Glutamatergic neuron (in vitro differentiated cells): ENCODE data around the gene RBM15. TPM values are rescaled to one million over a fixed set of nuclear protein-coding genes. Genes with fewer than 3 reads are reported as not detected.

Experiments used
- DNase-seq: peaks from one replicate; pipeline ENCODE4 v3.0.0; 2022
- H3K27ac Mint-ChIP-seq: one replicate; pipeline ENCODE4 v1.8.0; 2020; ENCODE audit warnings: mild to moderate bottlenecking, mixed read lengths, inconsistent platforms; ENCODE audit not compliant: unreplicated experiment
- H3K27me3 Mint-ChIP-seq: one replicate; pipeline ENCODE4 v1.8.0; 2020; ENCODE audit warnings: mild to moderate bottlenecking, moderate library complexity, mixed read lengths, inconsistent platforms; ENCODE audit not compliant: unreplicated experiment
- H3K36me3 Mint-ChIP-seq: one replicate; pipeline ENCODE4 v1.8.0; 2020; ENCODE audit warnings: mild to moderate bottlenecking, mixed read lengths, inconsistent platforms; ENCODE audit not compliant: unreplicated experiment
- H3K4me1 Mint-ChIP-seq: one replicate; pipeline ENCODE4 v1.8.0; 2020; ENCODE audit warnings: mild to moderate bottlenecking, low read depth, mixed read lengths, inconsistent platforms; ENCODE audit not compliant: unreplicated experiment
- H3K4me3 Mint-ChIP-seq: one replicate; pipeline ENCODE4 v1.8.0; 2020; ENCODE audit warnings: mild to moderate bottlenecking, mixed read lengths, inconsistent platforms; ENCODE audit not compliant: unreplicated experiment
- H3K9me3 Mint-ChIP-seq: one replicate; pipeline ENCODE4 v1.8.0; 2020; ENCODE audit warnings: mild to moderate bottlenecking, moderate library complexity, mixed read lengths, inconsistent platforms; ENCODE audit not compliant: unreplicated experiment
- total RNA-seq: library from RNA; stranded (reverse); fragmentation: NEBNext Ultra II Directional; extraction: Animal tissue kit (Norgen Biotek cat#: 25700); gene quantifications from one replicate; pipeline ENCODE4 v1.2.1, GENCODE V29; 2021; ENCODE audit not compliant: unreplicated experiment
- TF ChIP-seq, protein P1 (sequence below): fragments of 200-600 bp; sonication (generic); IDR thresholded peaks from one replicate; pipeline ENCODE4 v1.5.0; 2021; ENCODE audit not compliant: partially characterized antibody, unreplicated experiment

Gene RBM15
- total RNA-seq, 1 donor from 2014 or later: 27.3 TPM

- H3K27ac Mint-ChIP-seq: no peak overlapping the region
- H3K9me3 Mint-ChIP-seq: peaks cover 2% of the 10 kb centered on the region
- no peak overlapping the region for H3K4me3 Mint-ChIP-seq
- TF ChIP-seq, protein P1, sequence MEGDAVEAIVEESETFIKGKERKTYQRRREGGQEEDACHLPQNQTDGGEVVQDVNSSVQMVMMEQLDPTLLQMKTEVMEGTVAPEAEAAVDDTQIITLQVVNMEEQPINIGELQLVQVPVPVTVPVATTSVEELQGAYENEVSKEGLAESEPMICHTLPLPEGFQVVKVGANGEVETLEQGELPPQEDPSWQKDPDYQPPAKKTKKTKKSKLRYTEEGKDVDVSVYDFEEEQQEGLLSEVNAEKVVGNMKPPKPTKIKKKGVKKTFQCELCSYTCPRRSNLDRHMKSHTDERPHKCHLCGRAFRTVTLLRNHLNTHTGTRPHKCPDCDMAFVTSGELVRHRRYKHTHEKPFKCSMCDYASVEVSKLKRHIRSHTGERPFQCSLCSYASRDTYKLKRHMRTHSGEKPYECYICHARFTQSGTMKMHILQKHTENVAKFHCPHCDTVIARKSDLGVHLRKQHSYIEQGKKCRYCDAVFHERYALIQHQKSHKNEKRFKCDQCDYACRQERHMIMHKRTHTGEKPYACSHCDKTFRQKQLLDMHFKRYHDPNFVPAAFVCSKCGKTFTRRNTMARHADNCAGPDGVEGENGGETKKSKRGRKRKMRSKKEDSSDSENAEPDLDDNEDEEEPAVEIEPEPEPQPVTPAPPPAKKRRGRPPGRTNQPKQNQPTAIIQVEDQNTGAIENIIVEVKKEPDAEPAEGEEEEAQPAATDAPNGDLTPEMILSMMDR: no peak
- peaks cover 14% of the 10 kb centered on the region for H3K36me3 Mint-ChIP-seq
- DNase-seq: no peak
- H3K4me1 Mint-ChIP-seq: peaks cover 12% of the 10 kb centered on the region
- peaks cover 2% of the 10 kb centered on the region for H3K27me3 Mint-ChIP-seq
Measured at GRCh38 chr1:110307239-110307974, 31.8 kb upstream of the RBM15 start.

- TF ChIP-seq, protein P1: no peak
- Mint-ChIP-seq H3K4me1 (peaks cover 13% of the 10 kb centered on the region), H3K27ac (no peak overlapping the region), H3K9me3 (no peaks in the 10 kb centered on the region), H3K27me3 (peaks cover 2% of the 10 kb centered on the region), H3K4me3 (no peak overlapping the region), H3K36me3 (peaks cover 9% of the 10 kb centered on the region)
- DNase-seq: no peak
Measured at GRCh38 chr1:110308247-110308646, 30.9 kb upstream of the RBM15 start.

GRCh38 chr1:110309139-110309538 lies 30.0 kb upstream of the RBM15 start:
- H3K36me3 Mint-ChIP-seq: peaks cover 9% of the 10 kb centered on the region
- TF ChIP-seq, protein P1: no peak
- peaks cover 2% of the 10 kb centered on the region for H3K27me3 Mint-ChIP-seq
- peaks cover 13% of the 10 kb centered on the region for H3K4me1 Mint-ChIP-seq
- no peak for DNase-seq
- H3K27ac Mint-ChIP-seq: no peak overlapping the region
- no peaks in the 10 kb centered on the region for H3K9me3 Mint-ChIP-seq
- no peak overlapping the region for H3K4me3 Mint-ChIP-seq

- Mint-ChIP-seq H3K36me3 (peaks cover 9% of the 10 kb centered on the region), H3K4me3 (no peak overlapping the region), H3K9me3 (no peaks in the 10 kb centered on the region), H3K27ac (no peak overlapping the region), H3K4me1 (peaks cover 13% of the 10 kb centered on the region), H3K27me3 (peaks cover 2% of the 10 kb centered on the region)
- DNase-seq: no peak
- TF ChIP-seq, protein P1: no peak
Measured at GRCh38 chr1:110309767-110310166, 29.4 kb upstream of the RBM15 start.

GRCh38 chr1:110310300-110310699 lies 28.9 kb upstream of the RBM15 start:
- Mint-ChIP-seq H3K4me3 (no peak overlapping the region), H3K9me3 (no peaks in the 10 kb centered on the region), H3K36me3 (peaks cover 9% of the 10 kb centered on the region), H3K27ac (no peak overlapping the region), H3K4me1 (peaks cover 13% of the 10 kb centered on the region), H3K27me3 (no peaks in the 10 kb centered on the region)
- TF ChIP-seq, protein P1: no peak
- no peak for DNase-seq
